Activated CD4-positive, alpha-beta T cell treated with anti-CD3 and anti-CD28 coated beads, Interleukin-2, amount 10 ng/mL, durations not matched to agents 7 days and 5 days (primary cell): ENCODE measurements around the gene NLRP14. TPM values are rescaled to one million over a fixed set of nuclear protein-coding genes. Genes with fewer than 3 reads are reported as not detected.

Experiments used
- total RNA-seq, 2 experiments: library from RNA; stranded (reverse); gene quantifications; one replicate each; pipeline ENCODE4 v1.2.3, GENCODE V29; 2021

The NLRP14 gene
- total RNA-seq, 2 experiments from 2014 or later, result 0.05 TPM; not detected in 1

Other genes starting within 250 kb of the NLRP14 start
- gene OR2AG2, start 248.5 kb upstream of the NLRP14 start, total RNA-seq, result not detected
- not detected for gene OR2AG1, start 237.5 kb upstream of the NLRP14 start, total RNA-seq
- gene OR6A2, start 220.8 kb upstream of the NLRP14 start, total RNA-seq, result not detected
- gene OR10A5, start 174.8 kb upstream of the NLRP14 start, total RNA-seq, result not detected
- not detected for gene OR10A2, start 157.4 kb upstream of the NLRP14 start, total RNA-seq
- gene OR10A4, start 143.9 kb upstream of the NLRP14 start, total RNA-seq, result not detected
- not detected for gene OR2D2, start 128.0 kb upstream of the NLRP14 start, total RNA-seq
- gene OR2D3, start 99.5 kb upstream of the NLRP14 start, total RNA-seq, result not detected
- 1 to 10 TPM in 1 of 2 experiments, under 1 TPM in 1; 0.96 to 1.4 TPM for gene ZNF215, start 94.1 kb upstream of the NLRP14 start, total RNA-seq
- gene ZNF214, start 133 bp upstream of the NLRP14 start, total RNA-seq, result not detected
- not detected for gene RBMXL2, start 68.5 kb downstream of the NLRP14 start, total RNA-seq
- gene SYT9, start 231.4 kb downstream of the NLRP14 start, total RNA-seq, result not detected